Gastroesophageal sphincter (tissue), 3 donors: ENCODE data around the gene OR7A5.
"Not testable (repeated sequence)": the region's sequence is repeated elsewhere in the genome, so short reads cannot be mapped to it uniquely, and the experiment has no call there.

Source experiments
- CTCF ChIP-seq, 4 experiments: fragments of 200-600 bp in 2 of 4; fragments of 450-650 bp in 2 of 4; sonication (generic) in 1 of 4; IDR thresholded peaks; one replicate each; pipeline ENCODE4 v1.5.1; 2017 to 2019; ENCODE audit warnings: antibody characterized with exemption in 4 of 4, mild to moderate bottlenecking in 2 of 4, moderate library complexity in 2 of 4
- POLR2A ChIP-seq, 2 donors: fragments of 450-650 bp; IDR thresholded peaks; one replicate each; pipeline ENCODE4 v1.6.1; 2017; ENCODE audit warnings: antibody characterized with exemption in 2 of 2, mild to moderate bottlenecking in 2 of 2, moderate library complexity in 1 of 2
- POLR2AphosphoS5 ChIP-seq: sonication (generic); formaldehyde crosslinking; IDR thresholded peaks from one replicate; pipeline ENCODE4 v1.6.1; 2017; ENCODE audit warnings: antibody characterized with exemption

- TF ChIP-seq CTCF (IDR thresholded peaks at IDR 0.05); POLR2A (IDR thresholded peaks at IDR 0.05); POLR2AphosphoS5: not testable (repeated sequence)
Measured at GRCh38 chr19:14792250-14792649, 42.7 kb downstream of the OR7A5 start.
